Cardiac septum (tissue), 1 donor: ENCODE results near the gene REPIN1. TPM values are rescaled to one million over a fixed set of nuclear protein-coding genes. Genes with fewer than 3 reads are reported as not detected.

Source experiments
- DNase-seq: peaks from one replicate; pipeline ENCODE4 v3.0.0-alpha.2; 2020; ENCODE audit warnings: low spot score
- intact Hi-C: fragments of 100-400 bp; cut with DNase I; formaldehyde crosslinking; loops from one replicate; pipeline ENCODE4 v1.14.0; 2022
- total RNA-seq: library from RNA; stranded (reverse); fragmentation: NEBNext Ultra II Directional; extraction: Animal tissue kit (Norgen Biotek cat#: 25700); gene quantifications from one replicate; pipeline ENCODE4 v1.2.1, GENCODE V29; 2021
- donor health status: DM: no; HTN: no; CAD: no.

The REPIN1 gene
- total RNA-seq, 1 donor from 2014 or later = 85.5 TPM

DNA sequence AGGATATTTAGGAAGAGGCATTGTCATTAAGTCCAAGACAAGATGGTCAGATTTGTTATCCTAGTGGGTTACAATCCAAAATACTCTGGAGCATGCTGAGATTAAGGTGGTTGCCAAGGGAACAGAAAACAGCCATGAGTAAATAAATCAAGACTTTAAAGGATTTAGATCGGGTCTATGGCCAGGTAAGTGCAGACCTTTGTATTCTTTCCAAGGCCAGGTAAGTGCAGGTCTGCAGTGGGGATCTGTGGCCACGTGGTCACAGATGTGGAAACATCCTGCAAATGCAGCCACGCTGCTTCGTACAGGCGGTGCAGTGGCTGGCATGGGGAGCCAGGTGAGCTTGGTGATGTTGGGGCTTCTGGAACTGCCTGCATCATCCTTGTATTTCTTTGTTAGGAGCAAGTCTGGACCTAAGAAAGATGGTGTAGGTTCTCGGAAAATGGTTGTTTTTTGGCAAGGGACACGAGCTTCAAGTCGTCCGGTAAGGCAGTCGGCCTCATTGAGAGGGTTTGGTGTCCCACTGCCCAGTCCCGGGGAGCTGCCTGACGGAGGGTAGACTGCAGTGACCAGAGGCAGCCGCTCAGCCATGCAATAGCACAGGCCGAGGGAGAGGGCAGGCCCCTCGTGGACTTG lies 32.3 kb downstream of the REPIN1 start:
- intact Hi-C loops = no loop called here
- peak; percentile 68 for DNase-seq

DNA sequence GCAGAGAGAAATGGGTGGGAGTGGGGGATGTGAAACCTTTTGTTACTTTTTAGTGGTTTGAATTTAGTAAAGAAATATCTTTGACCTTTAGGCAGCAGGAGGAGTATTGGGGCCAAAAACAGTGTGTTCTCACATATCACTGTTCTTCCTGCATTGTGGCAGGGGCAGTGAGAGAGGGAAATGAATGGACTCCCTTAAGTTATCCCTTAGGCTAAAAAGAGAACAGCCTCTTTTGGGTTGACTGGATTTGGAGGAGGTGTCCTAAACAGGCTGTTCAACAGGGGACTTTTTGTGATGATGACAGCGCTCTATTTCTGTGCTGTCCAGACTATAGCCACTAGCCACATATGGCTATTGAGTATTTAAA lies 32.8 kb downstream of the REPIN1 start:
- intact Hi-C loops = no loop called here
- no peak for DNase-seq

DNA sequence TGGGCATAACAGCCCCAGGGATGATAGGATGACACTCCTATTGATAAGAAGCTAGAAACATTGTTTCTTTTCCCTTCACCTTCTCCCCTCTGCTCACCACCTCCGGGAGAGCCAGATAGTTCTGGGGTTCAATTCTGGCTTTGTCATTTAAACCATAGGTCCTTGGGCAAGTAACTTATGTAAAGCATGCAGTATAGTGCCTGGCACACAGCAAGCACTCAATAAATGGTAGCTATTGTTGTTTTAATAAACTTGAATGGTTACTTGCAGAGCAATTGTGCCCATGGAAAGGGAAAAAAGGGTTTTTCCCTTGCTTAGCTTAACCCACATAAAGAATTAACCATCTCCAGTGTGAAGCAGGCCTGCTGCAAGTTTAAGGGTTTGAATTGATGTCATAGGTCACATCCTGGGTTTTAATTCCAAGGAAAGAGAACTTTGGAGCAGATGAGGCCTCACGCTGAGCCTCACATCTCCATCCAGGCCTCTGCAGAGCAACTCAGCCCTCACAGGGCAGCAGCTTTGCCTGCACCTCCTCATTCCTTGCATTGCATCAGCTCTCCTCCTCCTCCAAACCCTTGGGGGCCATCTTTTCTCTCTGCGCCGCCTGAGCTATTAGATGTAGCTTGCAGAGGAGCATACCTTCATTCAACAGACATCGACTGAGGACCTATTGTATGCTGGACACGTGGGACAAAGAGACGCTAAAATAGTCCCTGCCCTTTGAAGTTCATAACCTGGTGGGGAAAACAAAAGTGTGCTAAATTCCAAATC lies 33.4 kb downstream of the REPIN1 start:
- peak; percentile 26 for DNase-seq

DNA sequence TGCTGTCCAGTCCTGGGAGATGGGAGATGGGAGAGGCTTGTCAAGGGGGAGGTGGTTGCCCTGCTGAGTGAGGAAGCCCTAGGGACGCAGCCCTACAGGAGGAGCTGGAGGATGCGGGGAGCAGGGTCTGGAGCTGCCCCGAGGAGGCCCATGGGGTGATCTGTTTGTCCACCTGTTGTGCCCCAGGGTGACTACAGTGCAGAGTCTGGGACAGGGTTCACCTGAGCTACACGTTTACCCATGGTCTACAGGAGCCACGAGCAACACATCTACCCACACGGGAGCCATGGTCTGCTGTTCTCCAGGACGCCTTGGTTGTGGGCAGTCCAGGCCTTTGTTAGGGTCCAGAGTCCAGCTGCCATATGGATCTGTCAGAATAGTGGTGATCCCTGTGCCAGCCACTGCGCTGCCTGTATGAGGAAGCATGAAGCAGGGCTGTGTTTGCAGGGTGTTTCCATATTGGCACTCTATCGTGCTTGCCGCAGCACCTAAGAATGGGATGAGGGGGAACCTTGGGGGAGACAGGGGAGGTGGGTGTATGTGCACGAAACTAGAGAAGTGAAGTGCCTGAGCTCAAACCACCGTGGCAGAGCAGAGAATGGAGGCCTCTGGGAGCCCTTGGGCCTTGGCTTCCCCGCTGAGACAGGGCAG lies 34.2 kb downstream of the REPIN1 start:
- intact Hi-C loops = no loop called here
- DNase-seq = peak; percentile 56

More for the DNA sequence above, 33.4 kb downstream of the REPIN1 start:
- intact Hi-C loops = no loop called here

DNA sequence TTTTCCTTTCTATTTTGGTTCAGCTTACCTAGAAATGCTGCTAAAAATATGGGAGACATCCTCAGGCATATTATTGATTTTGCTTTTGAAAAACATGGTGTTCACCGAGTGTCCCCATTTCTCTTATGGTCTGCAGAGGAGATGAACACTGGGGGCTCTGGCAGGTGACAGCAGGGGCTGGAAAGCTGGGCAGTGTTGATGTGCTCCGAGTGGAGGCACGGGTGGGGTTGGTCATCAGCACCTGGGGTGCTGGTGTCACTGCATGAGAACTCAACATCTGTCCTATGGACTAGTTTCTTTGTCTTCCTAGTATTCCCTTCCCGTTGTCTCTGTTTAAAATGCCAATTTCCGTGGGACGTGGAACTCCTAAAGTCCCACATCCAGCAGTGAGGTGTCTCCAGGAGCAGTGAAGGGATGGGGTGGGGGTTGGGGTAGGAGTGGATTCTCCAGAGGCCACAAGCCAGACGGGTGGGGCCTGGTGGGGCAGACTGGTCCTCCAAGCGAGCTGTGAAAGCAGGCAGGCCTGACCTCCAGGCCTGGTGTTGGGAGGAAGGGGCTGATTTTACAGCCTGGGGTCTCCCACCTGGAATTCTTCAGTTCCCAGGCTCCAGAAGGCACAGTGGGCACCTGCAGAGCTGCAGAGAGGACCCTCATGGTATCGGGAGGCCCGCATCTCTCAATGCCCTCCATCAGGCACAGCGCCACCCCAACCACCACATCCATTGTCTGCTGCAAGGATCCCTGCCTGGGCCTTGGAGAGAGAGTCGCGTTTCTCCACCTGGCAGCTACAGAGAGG lies 35.0 kb downstream of the REPIN1 start:
- DNase-seq = peak; percentile 72
- intact Hi-C loops = no loop called here

DNA sequence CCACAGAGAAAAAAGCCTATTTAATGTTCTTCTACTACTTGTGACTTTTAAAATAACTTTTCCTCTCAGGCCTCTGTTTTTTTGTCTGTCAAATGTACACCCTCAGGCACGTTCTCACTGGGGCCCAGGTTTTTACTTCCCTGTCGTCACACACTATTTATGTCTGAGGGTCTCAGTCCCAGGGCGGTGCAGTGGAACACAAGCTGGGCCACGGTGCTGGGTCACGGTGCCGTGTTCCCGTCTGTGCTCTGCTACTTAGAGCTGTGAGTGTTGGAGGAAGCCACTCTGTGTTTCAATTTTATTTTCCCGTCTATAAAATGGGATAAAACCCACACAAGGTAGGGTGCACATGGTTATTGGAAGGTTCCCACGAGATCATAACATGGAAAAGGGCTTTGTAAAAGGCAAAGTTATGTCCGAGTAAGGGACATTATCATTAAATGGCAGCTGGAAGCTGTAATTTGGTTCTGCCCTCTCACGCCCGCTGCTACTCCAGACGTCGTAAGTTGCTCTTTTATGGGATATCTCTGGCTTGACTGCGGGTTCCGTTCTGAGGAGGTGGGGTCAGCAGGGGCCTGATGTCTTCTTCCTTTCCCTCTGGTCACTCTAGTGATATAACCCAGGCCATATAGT lies 35.7 kb downstream of the REPIN1 start:
- peak; percentile 35 for DNase-seq
- intact Hi-C loops = no loop called here

DNA sequence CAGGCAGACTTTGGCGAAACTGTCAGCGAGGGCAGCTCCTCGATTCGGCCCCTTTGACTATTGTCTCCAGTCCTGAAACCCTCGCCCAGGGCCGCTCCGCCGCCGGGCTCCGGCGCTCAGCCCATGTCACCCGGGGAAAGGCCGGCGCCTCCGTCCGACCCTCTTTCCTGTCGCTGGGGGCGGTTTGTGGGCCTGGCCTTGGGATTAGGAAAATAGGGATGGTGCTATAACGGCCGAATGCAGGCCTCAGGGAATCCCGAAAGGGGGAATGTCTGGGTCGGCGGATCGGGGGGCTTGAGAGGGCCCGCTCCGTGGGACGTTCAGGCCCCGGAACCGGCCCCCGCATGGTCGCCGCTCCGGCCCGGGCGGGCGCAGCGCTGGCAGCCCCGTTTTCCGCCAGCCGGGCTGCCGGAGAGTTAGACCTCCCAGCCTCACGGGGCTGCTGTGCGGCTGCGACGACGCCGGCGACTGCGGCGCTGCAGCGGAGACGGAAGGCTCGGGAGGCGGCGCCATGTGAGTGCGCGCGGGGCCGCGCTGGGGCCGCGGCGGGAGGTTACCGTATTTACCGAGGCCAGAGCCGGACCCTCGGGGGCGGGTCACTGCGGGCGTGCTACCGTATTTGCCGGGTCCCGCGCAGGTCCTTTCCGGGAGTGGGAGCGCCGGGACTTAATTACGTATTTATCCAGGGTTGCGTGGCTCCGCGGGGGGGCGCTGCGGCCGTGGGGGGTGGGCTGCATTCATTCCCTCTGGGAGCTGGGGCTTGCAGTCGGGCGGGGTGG lies 36.4 kb downstream of the REPIN1 start:
- DNase-seq = peak; percentile 93
- intact Hi-C loops = loop anchor here (1.0 kb wide), 1 partner anchor 37 kb away; the partner anchor contains the start of gene REPIN1

DNA sequence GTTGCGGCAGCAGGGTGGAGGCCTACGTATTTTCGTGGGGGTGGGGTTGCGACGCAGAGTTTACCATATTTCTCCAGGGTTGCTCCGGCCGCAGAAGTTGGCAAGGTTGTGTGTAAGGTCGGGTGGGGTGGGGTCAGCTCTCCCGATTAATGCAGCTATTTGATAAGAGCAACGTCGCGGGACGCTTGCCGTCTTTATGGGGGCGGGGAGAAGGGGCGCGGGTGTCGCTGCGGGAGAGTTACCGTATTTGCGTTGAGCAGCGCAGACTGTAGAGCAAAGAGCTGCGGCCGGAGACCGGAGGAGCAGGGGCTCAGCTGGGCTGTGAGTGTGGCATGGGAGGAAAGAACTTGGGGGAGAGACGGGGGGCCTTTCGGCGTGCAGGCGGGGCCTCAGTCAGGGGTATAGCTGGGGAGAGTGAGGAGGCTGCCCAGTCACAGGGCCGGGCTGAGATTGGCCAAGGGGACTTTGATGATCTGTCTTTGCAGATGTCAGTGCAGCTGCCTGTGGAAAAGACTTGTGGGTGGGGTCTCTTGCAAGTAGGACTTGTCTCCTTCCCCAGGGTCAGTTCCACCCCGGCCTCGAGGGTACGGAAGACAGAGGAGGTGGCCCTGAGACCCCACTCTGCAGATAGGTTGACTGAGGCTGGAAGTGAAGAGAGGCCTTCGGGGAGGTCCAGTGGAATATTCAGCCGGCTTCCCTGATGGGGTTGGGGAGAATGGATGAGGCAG lies 37.1 kb downstream of the REPIN1 start:
- intact Hi-C loops = loop anchor here (1.0 kb wide), 1 partner anchor 37 kb away; the partner anchor contains the start of gene REPIN1
- DNase-seq = peak; percentile 24

DNA sequence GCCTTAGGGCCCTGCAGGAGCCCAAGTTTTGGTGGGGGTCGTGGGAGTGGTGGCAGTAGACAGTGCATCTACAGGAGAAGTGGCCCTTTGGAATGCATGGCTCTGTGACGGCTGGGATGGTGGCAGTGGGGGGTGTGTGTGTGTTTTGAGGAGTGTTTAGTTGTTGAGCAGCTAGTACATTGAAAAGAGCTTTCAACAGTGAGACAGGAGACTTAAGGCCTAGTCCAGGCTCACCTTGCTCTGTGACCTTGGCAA lies 37.6 kb downstream of the REPIN1 start:
- DNase-seq = no peak
- intact Hi-C loops = no loop called here

DNA sequence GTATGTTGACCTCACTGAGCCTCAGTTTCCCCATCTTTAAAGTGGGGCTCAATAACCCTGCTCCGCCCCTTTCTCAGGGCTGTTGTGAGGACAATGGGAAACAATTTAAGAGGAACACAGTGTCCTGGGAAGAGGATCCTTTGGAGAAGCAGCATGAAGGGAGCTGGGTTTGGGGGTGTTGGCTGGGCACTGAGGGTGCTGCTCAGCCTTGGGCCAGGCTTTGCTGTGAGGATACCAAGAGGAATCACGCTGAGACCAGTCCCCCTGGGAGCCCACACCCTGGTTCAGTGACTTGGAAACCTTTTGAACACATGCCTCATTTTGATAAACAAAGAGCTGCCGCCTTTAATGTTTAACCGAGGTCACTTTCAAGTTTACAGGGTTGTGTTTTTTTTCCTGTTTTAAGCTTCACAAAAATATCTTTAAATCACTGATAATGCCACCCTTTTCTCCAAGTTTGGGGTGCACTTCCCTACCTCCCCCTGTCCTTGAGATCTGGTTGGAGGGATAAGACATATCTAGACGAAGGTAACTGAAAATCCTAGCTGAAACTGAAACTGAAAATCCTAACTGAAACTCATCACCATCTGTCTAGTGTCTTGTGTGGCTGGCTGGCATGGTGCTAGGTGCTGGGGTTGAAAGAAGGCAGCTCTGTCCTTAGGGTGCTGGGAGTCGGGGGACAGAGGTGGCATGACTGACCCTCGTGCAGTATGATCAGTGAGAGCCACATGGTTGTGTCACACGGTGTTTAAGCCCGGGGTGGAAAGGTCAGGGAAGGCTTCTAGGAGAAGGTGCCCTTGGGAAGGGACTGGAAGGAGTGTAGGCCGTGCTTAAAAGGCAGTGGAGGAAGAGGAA lies 38.2 kb downstream of the REPIN1 start:
- intact Hi-C loops = no loop called here
- peak; percentile 69 for DNase-seq

DNA sequence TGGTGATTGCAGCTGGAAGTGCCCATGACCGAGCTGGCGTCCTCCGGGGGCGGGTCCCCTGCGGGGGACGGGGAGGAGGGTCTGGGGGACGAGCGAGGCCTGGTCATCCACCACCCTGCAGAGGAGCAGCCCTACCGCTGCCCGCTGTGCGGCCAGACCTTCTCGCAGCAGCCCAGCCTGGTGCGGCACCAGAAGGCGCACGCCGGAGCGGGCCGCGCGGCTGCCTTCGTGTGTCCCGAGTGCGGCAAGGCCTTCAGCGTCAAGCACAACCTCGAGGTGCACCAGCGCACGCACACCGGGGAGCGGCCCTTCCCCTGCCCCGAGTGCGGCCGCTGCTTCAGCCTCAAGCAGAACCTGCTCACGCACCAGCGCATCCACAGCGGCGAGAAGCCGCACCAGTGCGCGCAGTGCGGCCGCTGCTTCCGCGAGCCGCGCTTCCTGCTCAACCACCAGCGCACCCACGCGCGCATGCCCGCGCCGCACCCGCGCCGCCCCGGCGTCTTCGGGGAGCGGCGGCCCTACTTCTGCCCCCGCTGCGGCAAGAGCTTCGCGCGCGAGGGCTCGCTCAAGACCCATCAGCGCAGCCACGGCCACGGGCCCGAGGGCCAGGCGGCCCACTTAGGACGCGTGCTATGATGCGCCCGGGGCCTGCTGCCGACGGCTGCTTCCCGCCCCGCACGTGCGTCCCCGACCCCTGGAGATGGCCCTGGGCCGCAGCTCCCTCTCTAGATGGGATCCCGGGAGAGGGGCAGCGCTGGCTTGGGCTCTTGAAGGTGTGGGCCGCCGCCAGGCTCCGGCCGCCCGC lies 39.2 kb downstream of the REPIN1 start:
- intact Hi-C loops = no loop called here
- DNase-seq = peak; percentile 73

DNA sequence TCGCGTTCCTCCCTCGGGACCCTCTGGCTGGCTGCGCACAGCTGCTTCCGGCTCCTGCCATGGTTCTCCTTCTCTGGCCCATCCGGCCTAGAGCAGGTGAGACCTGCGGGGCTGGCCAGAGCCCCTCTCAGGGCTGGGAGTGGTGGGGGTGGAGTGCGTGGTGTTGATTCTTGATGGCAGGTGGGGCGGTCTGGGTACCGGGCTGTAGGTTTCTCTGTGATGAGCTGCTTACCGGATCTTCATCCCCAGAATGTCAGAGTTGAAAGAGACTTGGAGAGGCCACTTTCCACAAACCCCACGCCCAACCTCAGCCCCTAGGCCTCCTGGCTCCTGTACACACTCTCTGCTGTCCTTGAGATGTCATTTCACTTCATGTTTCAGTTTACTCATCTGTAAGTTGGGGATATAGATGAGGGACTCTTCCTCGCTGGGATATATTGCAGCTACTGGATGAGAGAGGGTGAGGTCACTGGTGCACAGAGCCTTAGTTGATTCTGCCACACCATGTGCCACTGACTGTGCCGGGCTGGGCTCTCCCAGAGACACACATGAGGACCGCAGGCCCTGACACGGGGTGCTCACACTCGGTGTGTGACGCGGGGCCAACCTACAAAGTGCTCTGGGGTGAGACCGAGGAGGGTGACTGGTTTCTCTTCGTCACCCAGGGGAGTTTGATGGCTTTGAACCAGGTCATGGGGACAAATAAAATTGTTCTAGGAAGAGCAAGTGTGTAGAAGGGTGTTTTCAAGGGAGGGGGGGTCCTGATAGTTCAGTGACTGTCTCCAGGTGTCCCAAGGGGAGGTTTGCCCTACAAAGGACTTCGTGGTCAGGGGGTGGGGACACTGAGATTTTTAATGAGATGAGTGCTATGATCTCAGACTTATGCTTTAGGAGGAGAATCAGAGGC lies 40.0 kb downstream of the REPIN1 start:
- peak; percentile 63 for DNase-seq

DNA sequence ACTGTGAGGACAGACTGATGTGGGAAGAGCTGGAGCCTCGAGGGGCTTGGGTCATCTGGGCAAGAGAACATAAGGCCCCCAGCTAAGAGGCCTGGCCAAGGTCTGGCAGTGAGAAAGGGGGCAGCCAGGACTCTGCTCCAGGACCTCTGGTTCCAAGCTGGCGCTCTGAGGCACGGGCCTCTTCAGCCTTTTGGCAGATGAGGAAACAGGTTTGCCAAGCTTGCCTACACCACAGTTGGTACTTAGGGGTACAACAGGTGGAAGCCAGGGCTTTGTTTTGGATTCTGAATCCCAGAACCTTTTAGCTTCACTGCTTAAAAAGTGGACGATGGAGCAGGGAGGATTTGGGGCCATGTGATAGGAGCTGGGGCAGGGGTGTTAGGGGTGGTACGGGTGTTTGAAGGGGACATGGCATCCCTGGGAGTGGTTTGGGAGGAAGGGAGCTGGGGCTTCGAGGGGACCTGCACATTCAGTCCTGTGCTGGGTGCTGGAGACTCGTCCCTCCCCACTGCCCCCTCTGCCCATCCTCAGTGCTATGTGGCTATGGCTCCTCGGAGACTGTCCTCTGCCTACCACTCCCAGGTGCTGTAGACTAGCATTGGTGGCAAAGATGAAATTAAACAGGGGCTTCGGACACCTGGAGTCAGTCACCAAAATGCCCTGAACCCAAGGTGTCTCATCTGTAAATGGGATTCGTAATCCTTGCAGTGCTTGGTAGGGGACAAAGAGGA lies 40.8 kb downstream of the REPIN1 start:
- intact Hi-C loops = no loop called here
- no peak for DNase-seq

More for the DNA sequence above, 40.0 kb downstream of the REPIN1 start:
- intact Hi-C loops = no loop called here

DNA sequence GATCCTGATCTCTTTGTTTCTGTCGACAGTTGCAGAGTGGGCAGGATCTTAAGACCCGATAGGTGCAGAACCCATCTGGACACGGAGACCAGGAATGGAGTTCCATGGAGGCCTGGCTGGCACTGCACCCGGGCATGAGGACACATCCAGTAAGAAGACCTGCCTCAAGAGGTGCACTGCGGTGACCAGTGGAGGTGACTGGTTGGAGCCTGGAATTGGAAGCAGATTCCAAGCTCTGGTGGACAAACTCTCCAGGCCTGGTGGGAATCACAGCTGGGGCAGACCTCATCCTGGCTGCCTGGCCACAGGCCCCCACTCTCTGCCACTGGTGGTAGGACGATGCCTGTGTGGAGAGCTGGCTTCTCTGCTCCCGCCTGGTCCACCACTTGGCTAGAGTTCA lies 41.5 kb downstream of the REPIN1 start:
- intact Hi-C loops = no loop called here
- DNase-seq = peak; percentile 43
